HEK293 (cell line): ENCODE measurements around the gene GMDS.

ENCODE experiments used
- CTCF ChIA-PET: fragments of 350-600 bp; formaldehyde crosslinking; extraction: SDS; loops from one replicate; lab custom pipeline; 2021; ENCODE audit warnings: antibody characterized with exemption; lab: Yijun Ruan, JAX
- POLR2A ChIA-PET: fragments of 300-600 bp; formaldehyde crosslinking; extraction: SDS; loops from one replicate; lab custom pipeline; 2020; ENCODE audit warnings: antibody characterized with exemption, inconsistent platforms; lab: Yijun Ruan, JAX
- H3K27ac ChIP-seq: fragments of 200-500 bp; sonication (Bioruptor generic); 2 replicates; pipeline ENCODE4 v1.5.1; 2014; ENCODE audit warnings: low read depth, low read length, control low read depth, inconsistent platforms; ENCODE audit errors: extremely low read depth
- H3K36me3 ChIP-seq, 2 experiments: fragments of 200-500 bp in 1 of 2; sonication (Bioruptor generic) in 1 of 2; 1 replicate in 1 of 2; 2 replicates in 1 of 2; pipeline ENCODE4 v1.5.1; 2014 to 2017; ENCODE audit warnings: inconsistent platforms in 2 of 2, low read length in 2 of 2; ENCODE audit not compliant: control insufficient read depth in 2 of 2, insufficient read depth in 1 of 2
- H3K4me1 ChIP-seq: fragments of 200-500 bp; sonication (Bioruptor generic); 2 replicates; pipeline ENCODE4 v1.5.1; 2014; ENCODE audit warnings: mild to moderate bottlenecking, low read length, inconsistent platforms; ENCODE audit not compliant: control insufficient read depth, insufficient read depth
- H3K4me3 ChIP-seq: 2 replicates; pipeline ENCODE4 v1.5.1; 2011; ENCODE audit warnings: low read depth, mild to moderate bottlenecking, control low read depth, low read length, moderate library complexity
- H3K9me3 ChIP-seq: fragments of 200-500 bp; sonication (Bioruptor generic); 2 replicates; pipeline ENCODE4 v1.5.1; 2014; ENCODE audit warnings: low read depth, low read length, inconsistent platforms; ENCODE audit not compliant: control insufficient read depth, insufficient read depth
- ATF2 ChIP-seq: fragments of 450-650 bp; formaldehyde crosslinking; IDR thresholded peaks from 2 replicates; pipeline ENCODE4 v1.5.1; 2016; ENCODE audit warnings: missing biosample characterization, missing genetic modification characterization, low read depth
- CTCF ChIP-seq: fragments of 450-650 bp; formaldehyde crosslinking; IDR thresholded peaks from 2 replicates; pipeline ENCODE4 v1.5.1; 2016; ENCODE audit warnings: missing biosample characterization, missing genetic modification characterization
- TSHZ1 ChIP-seq: fragments of 450-650 bp; formaldehyde crosslinking; IDR thresholded peaks from 2 replicates; pipeline ENCODE4 v1.5.1; 2016; ENCODE audit warnings: missing biosample characterization, missing genetic modification characterization, borderline replicate concordance
- ZNF214 ChIP-seq: fragments of 450-650 bp; formaldehyde crosslinking; IDR thresholded peaks from 2 replicates; pipeline ENCODE4 v1.5.1; 2017; ENCODE audit warnings: missing biosample characterization, mild to moderate bottlenecking, missing genetic modification characterization, borderline replicate concordance
- ZNF350 ChIP-seq: fragments of 450-650 bp; formaldehyde crosslinking; IDR thresholded peaks from 2 replicates; pipeline ENCODE4 v1.5.0; 2017; ENCODE audit warnings: missing biosample characterization, mild to moderate bottlenecking, missing genetic modification characterization
- ZNF391 ChIP-seq: fragments of 450-650 bp; formaldehyde crosslinking; IDR thresholded peaks from 2 replicates; pipeline ENCODE4 v1.5.1; 2016; ENCODE audit warnings: low read depth, missing biosample characterization, missing genetic modification characterization, borderline replicate concordance
- ZNF544 ChIP-seq: fragments of 450-650 bp; formaldehyde crosslinking; IDR thresholded peaks from 2 replicates; pipeline ENCODE4 v1.5.0; 2017; ENCODE audit warnings: missing biosample characterization, missing genetic modification characterization
- ZNF548 ChIP-seq: fragments of 450-650 bp; formaldehyde crosslinking; IDR thresholded peaks from 2 replicates; pipeline ENCODE4 v1.5.1; 2016; ENCODE audit warnings: missing biosample characterization, missing genetic modification characterization
- ZNF624 ChIP-seq: fragments of 450-650 bp; formaldehyde crosslinking; IDR thresholded peaks from 2 replicates; pipeline ENCODE4 v1.5.1; 2017; ENCODE audit warnings: missing biosample characterization, missing genetic modification characterization
- ZNF629 ChIP-seq: fragments of 450-650 bp; formaldehyde crosslinking; IDR thresholded peaks from 2 replicates; pipeline ENCODE4 v1.5.1; 2017; ENCODE audit warnings: missing biosample characterization, missing genetic modification characterization
- ZNF654 ChIP-seq: fragments of 450-650 bp; formaldehyde crosslinking; IDR thresholded peaks from 2 replicates; pipeline ENCODE4 v1.5.1; 2016; ENCODE audit warnings: low read depth, missing biosample characterization, missing genetic modification characterization
- ZNF747 ChIP-seq: fragments of 450-650 bp; formaldehyde crosslinking; IDR thresholded peaks from 2 replicates; pipeline ENCODE4 v1.5.1; 2016; ENCODE audit warnings: missing biosample characterization, missing genetic modification characterization
- TF ChIP-seq, protein P1 (sequence below): fragments of 450-650 bp; formaldehyde crosslinking; IDR thresholded peaks from 2 replicates; pipeline ENCODE4 v1.5.1; 2016; ENCODE audit warnings: missing biosample characterization, missing genetic modification characterization
- TF ChIP-seq, protein P2 (sequence below): fragments of 450-650 bp; formaldehyde crosslinking; IDR thresholded peaks from 2 replicates; pipeline ENCODE4 v1.5.1; 2016; ENCODE audit warnings: missing biosample characterization, missing genetic modification characterization

The GMDS gene

DNA sequence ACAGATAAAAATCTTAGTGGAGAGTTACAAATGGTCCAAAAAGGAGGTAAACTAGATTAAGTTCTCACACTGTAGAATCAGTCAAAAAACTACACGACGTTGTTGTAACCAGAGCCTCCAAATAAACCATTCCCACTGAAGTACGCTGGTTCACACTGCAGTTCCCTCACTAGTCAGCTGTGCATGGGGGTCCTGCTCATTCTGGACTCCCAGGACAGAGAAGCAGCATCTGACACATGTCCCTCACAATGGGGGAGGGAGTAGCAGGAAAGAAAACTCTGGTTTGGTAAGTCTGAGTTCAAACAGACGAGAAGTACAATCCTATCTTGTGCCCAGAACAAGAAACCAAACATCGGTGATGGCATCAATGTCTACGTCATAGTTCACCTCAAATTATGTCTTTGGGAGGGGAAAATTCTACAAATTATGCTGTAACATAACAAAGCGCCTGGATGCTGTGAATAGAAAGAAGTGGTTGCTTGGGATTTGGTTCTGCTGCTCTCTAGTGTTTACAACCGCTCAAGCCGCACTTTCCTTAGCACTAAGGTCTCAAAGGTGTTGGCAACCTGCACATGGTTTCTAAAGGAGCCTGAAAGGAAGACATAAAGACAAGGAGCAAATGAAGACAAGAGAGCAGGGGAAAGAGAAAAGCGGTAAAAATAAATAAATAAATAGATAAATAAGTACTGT lies 208.0 kb downstream of the GMDS start:
- H3K4me1 ChIP-seq, result peaks cover 17% of the 10 kb centered on the region
- POLR2A ChIA-PET, result no interaction called here
- H3K36me3 ChIP-seq, result no peaks in the 10 kb centered on the region
- no peaks in the 10 kb centered on the region for H3K9me3 ChIP-seq
- CTCF ChIA-PET, result interaction anchor here (0.7 kb wide), 2 partner anchors 21 to 137 kb away, joined by 3 to 5 read pairs; no protein-coding TSS in a partner anchor
- H3K27ac ChIP-seq, result no peak overlapping the region
- H3K4me3 ChIP-seq, result no peak overlapping the region
- TF ChIP-seq ZNF629, result peak; percentile 53
- peak; percentile 57; the same call in 1 of the 2 replicates for TF ChIP-seq CTCF (tag by site-specific recombination)
- TF ChIP-seq, protein P1, sequence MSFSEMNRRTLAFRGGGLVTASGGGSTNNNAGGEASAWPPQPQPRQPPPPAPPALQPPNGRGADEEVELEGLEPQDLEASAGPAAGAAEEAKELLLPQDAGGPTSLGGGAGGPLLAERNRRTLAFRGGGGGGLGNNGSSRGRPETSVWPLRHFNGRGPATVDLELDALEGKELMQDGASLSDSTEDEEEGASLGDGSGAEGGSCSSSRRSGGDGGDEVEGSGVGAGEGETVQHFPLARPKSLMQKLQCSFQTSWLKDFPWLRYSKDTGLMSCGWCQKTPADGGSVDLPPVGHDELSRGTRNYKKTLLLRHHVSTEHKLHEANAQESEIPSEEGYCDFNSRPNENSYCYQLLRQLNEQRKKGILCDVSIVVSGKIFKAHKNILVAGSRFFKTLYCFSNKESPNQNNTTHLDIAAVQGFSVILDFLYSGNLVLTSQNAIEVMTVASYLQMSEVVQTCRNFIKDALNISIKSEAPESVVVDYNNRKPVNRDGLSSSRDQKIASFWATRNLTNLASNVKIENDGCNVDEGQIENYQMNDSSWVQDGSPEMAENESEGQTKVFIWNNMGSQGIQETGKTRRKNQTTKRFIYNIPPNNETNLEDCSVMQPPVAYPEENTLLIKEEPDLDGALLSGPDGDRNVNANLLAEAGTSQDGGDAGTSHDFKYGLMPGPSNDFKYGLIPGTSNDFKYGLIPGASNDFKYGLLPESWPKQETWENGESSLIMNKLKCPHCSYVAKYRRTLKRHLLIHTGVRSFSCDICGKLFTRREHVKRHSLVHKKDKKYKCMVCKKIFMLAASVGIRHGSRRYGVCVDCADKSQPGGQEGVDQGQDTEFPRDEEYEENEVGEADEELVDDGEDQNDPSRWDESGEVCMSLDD (tag by site-specific recombination), result no peak
- peak; percentile 68 for TF ChIP-seq ATF2 (tag by site-specific recombination)
- TF ChIP-seq ZNF548 (tag by site-specific recombination), result no peak
- TF ChIP-seq ZNF654, result peak; percentile 49
- no peak for TF ChIP-seq ZNF350 (tag by site-specific recombination)
- TF ChIP-seq TSHZ1 (tag by site-specific recombination), result no peak
- TF ChIP-seq ZNF624 (tag by site-specific recombination), result no peak
- no peak for TF ChIP-seq ZNF544
- no peak for TF ChIP-seq ZNF214
- TF ChIP-seq ZNF747 (tag by site-specific recombination), result no peak
- TF ChIP-seq ZNF391 (tag by site-specific recombination), result no peak
- TF ChIP-seq, protein P2, sequence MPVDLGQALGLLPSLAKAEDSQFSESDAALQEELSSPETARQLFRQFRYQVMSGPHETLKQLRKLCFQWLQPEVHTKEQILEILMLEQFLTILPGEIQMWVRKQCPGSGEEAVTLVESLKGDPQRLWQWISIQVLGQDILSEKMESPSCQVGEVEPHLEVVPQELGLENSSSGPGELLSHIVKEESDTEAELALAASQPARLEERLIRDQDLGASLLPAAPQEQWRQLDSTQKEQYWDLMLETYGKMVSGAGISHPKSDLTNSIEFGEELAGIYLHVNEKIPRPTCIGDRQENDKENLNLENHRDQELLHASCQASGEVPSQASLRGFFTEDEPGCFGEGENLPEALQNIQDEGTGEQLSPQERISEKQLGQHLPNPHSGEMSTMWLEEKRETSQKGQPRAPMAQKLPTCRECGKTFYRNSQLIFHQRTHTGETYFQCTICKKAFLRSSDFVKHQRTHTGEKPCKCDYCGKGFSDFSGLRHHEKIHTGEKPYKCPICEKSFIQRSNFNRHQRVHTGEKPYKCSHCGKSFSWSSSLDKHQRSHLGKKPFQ (tag by site-specific recombination), result peak; percentile 89
